MCF 10A (cell line): ENCODE measurements around the gene LAMB4. TPM values are rescaled to one million over a fixed set of nuclear protein-coding genes. Genes with fewer than 3 reads are reported as not detected.

Source experiments
- BruUV-seq: library from RNA; stranded (reverse); fragments of 400-500 nt; replicated peaks from 2 replicates; lab custom pipeline; 2021; lab: Mats Ljungman, UMichigan
- CTCF ChIA-PET: fragments of 300-600 bp; sonication (Branson Sonifier 250); formaldehyde crosslinking; extraction: SDS; loops from one replicate; lab custom pipeline; 2021; ENCODE audit warnings: antibody characterized with exemption, inconsistent platforms; lab: Yijun Ruan, JAX
- POLR2A ChIA-PET: fragments of 300-600, 350-650 bp; sonication (Branson Sonifier 250); formaldehyde crosslinking; extraction: SDS; loops from one replicate; lab custom pipeline; 2020; ENCODE audit warnings: antibody characterized with exemption, inconsistent platforms; lab: Yijun Ruan, JAX
- DNase-seq: peaks from one replicate; pipeline ENCODE4 v3.0.0-alpha.2; 2018; ENCODE audit not compliant: unreplicated experiment
- H3K27ac Mint-ChIP-seq: one replicate; pipeline ENCODE4 v1.8.0; 2022; ENCODE audit warnings: mild to moderate bottlenecking, low read depth, mixed read lengths; ENCODE audit not compliant: unreplicated experiment
- H3K27me3 Mint-ChIP-seq: one replicate; pipeline ENCODE4 v1.8.0; 2022; ENCODE audit warnings: mixed read lengths; ENCODE audit not compliant: insufficient read depth, unreplicated experiment
- H3K36me3 Mint-ChIP-seq: one replicate; pipeline ENCODE4 v1.8.0; 2022; ENCODE audit warnings: mild to moderate bottlenecking, moderate library complexity, mixed read lengths; ENCODE audit not compliant: insufficient read depth, unreplicated experiment
- H3K4me1 Mint-ChIP-seq: one replicate; pipeline ENCODE4 v1.8.0; 2022; ENCODE audit warnings: mixed read lengths; ENCODE audit not compliant: insufficient read depth, unreplicated experiment
- H3K4me3 Mint-ChIP-seq: one replicate; pipeline ENCODE4 v1.8.0; 2022; ENCODE audit warnings: mild to moderate bottlenecking, moderate library complexity, mixed read lengths; ENCODE audit not compliant: unreplicated experiment
- H3K9me3 Mint-ChIP-seq: one replicate; pipeline ENCODE4 v1.8.0; 2022; ENCODE audit warnings: mixed read lengths; ENCODE audit not compliant: unreplicated experiment
- intact Hi-C: fragments of 100-400 bp; cut with micrococcal nuclease; formaldehyde crosslinking; loops from 2 replicates; pipeline ENCODE4 v1.14.1; 2022
- total RNA-seq: library from RNA; stranded (reverse); gene quantifications from 2 replicates; pipeline ENCODE4 v1.2.3, GENCODE V29; 2022
- TF ChIP-seq, protein P1 (sequence below): fragments of 200-600 bp; IDR thresholded peaks from one replicate; pipeline ENCODE4 v1.8.0; 2022; ENCODE audit warnings: antibody characterized with exemption, mild to moderate bottlenecking; ENCODE audit not compliant: unreplicated experiment

Gene LAMB4
- total RNA-seq, 1 experiment from 2014 or later = 0.35 TPM

GRCh38 chr7:107998150-107998549 lies 132.0 kb downstream of the LAMB4 start:
- Mint-ChIP-seq H3K27ac (peak overlapping the region; percentile 83), H3K36me3 (peaks cover 96% of the 10 kb centered on the region), H3K27me3 (no peaks in the 10 kb centered on the region), H3K9me3 (no peaks in the 10 kb centered on the region), H3K4me1 (peaks cover 31% of the 10 kb centered on the region), H3K4me3 (peak overlapping the region; percentile 86)
- no TSS peak for BruUV-seq
- ChIA-PET POLR2A (interaction anchor here (0.6 to 5.1 kb wide), 22 partner anchors 9 to 254 kb away, joined by 3 to 86 read pairs (median 7); partner anchors contain the start of gene CBLL1), CTCF (interaction anchor here (1.1 to 3.0 kb wide), 4 partner anchors 19 to 147 kb away, joined by 4 to 15 read pairs (median 6); no protein-coding TSS in a partner anchor)
- peak; percentile 43 for DNase-seq
- TF ChIP-seq, protein P1, sequence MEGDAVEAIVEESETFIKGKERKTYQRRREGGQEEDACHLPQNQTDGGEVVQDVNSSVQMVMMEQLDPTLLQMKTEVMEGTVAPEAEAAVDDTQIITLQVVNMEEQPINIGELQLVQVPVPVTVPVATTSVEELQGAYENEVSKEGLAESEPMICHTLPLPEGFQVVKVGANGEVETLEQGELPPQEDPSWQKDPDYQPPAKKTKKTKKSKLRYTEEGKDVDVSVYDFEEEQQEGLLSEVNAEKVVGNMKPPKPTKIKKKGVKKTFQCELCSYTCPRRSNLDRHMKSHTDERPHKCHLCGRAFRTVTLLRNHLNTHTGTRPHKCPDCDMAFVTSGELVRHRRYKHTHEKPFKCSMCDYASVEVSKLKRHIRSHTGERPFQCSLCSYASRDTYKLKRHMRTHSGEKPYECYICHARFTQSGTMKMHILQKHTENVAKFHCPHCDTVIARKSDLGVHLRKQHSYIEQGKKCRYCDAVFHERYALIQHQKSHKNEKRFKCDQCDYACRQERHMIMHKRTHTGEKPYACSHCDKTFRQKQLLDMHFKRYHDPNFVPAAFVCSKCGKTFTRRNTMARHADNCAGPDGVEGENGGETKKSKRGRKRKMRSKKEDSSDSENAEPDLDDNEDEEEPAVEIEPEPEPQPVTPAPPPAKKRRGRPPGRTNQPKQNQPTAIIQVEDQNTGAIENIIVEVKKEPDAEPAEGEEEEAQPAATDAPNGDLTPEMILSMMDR = no peak
- intact Hi-C loops = loop anchor here (5.0 kb wide), 2 partner anchors 51 to 149 kb away; no protein-coding TSS in a partner anchor

DNA sequence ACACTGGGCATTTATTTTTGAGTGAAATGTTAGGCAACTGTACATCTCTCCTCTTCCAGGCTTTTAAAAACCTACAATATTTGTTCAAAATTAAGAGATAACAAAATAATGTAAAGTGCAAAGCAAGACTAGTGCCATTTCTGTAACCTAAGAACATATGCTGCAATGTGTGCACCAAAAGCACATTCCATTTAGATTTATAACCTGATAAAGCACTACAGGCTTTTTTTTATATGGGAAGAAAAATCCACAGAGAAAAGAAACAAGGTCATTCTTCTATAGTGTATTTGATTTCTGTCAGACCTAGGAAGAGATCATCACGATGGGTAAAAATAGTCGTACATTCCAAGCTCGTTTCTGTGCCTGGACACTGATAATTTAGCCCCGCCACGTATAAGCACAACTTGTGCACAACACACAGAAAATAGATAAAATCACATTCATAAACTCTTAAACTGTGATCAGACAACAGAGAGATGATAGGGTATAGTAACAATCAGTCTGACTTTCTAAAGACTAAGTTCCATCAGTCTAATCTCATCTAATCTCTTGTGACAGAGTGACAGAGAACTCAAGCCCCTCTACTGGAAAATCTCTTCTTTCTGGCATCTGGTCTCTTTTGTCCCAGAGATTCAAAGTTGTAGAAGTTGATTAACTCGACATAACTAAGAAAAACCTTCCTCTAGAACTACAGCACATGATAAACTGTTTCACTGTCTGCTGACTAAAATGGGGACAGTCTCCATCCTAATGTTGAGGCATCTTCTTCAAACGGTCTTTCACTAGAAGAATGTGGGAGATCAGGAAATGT lies 133.9 kb downstream of the LAMB4 start:
- TF ChIP-seq, protein P1 = no peak
- no peak for DNase-seq
- peaks cover 98% of the 10 kb centered on the region for H3K36me3 Mint-ChIP-seq
- peaks cover 37% of the 10 kb centered on the region for H3K4me1 Mint-ChIP-seq
- H3K4me3 Mint-ChIP-seq = peak overlapping the region; percentile 61
- intact Hi-C loops = loop anchor here (5.0 kb wide), 2 partner anchors 49 to 151 kb away; no protein-coding TSS in a partner anchor
- ChIA-PET POLR2A (interaction anchor here (0.9 to 7.0 kb wide), 10 partner anchors 10 to 74 kb away, joined by 3 to 86 read pairs (median 6); no protein-coding TSS in a partner anchor), CTCF (interaction anchor here (0.7 to 2.0 kb wide), 5 partner anchors 8 to 150 kb away, joined by 3 to 6 read pairs (median 3); no protein-coding TSS in a partner anchor)
- TSS peak; percentile 39 for BruUV-seq
- no peaks in the 10 kb centered on the region for H3K27me3 Mint-ChIP-seq
- H3K27ac Mint-ChIP-seq = peak overlapping the region; percentile 93
- H3K9me3 Mint-ChIP-seq = no peaks in the 10 kb centered on the region

GRCh38 chr7:107995184-107996071 lies 134.7 kb downstream of the LAMB4 start:
- peak overlapping the region; percentile 61 for H3K4me3 Mint-ChIP-seq
- CTCF ChIA-PET = interaction anchor here (0.7 to 2.0 kb wide), 5 partner anchors 8 to 69 kb away, joined by 3 to 6 read pairs (median 3); no protein-coding TSS in a partner anchor
- POLR2A ChIA-PET = interaction anchor here (0.9 to 7.0 kb wide), 11 partner anchors 13 to 73 kb away, joined by 3 to 86 read pairs (median 7); no protein-coding TSS in a partner anchor
- DNase-seq = peak; percentile 90
- peak overlapping the region; percentile 93 for H3K27ac Mint-ChIP-seq
- TF ChIP-seq, protein P1 = no peak
- H3K27me3 Mint-ChIP-seq = no peaks in the 10 kb centered on the region
- intact Hi-C loops = loop anchor here (5.0 kb wide), 2 partner anchors 48 to 152 kb away; no protein-coding TSS in a partner anchor
- no peaks in the 10 kb centered on the region for H3K9me3 Mint-ChIP-seq
- peaks cover 37% of the 10 kb centered on the region for H3K4me1 Mint-ChIP-seq
- peaks cover 98% of the 10 kb centered on the region for H3K36me3 Mint-ChIP-seq
- TSS peak; percentile 15 for BruUV-seq
